Activated naive CD4-positive, alpha-beta T cell treated with anti-CD3 and anti-CD28 coated beads, Interleukin-2, amount 50 U/mL, for 24 hours (primary cell): ENCODE data around the gene SNORC.
"Not testable (repeated sequence)": the region's sequence is repeated elsewhere in the genome, so short reads cannot be mapped to it uniquely, and the experiment has no call there.

Experiments used
- H3K27ac Mint-ChIP-seq: one replicate; pipeline ENCODE4 v1.8.0; 2021; ENCODE audit warnings: mild to moderate bottlenecking, mixed read lengths
- H3K27me3 Mint-ChIP-seq: one replicate; pipeline ENCODE4 v1.8.0; 2021; ENCODE audit warnings: mixed read lengths
- H3K36me3 Mint-ChIP-seq: one replicate; pipeline ENCODE4 v1.8.0; 2021; ENCODE audit warnings: mixed read lengths
- H3K4me1 Mint-ChIP-seq: one replicate; pipeline ENCODE4 v1.8.0; 2021; ENCODE audit warnings: mixed read lengths
- H3K4me3 Mint-ChIP-seq: one replicate; pipeline ENCODE4 v1.8.0; 2021; ENCODE audit warnings: mild to moderate bottlenecking, mixed read lengths
- H3K9me3 Mint-ChIP-seq: one replicate; pipeline ENCODE4 v1.8.0; 2021; ENCODE audit warnings: mixed read lengths

The SNORC gene

GRCh38 chr2:232870018-232870765 is at the start of gene SNORC:
SNORC (plus strand) TSS chr2:232870264; CDS start chr2:232870342, 78 bp downstream.
- peaks cover 5% of the 10 kb centered on the region for H3K27me3 Mint-ChIP-seq
- no peaks in the 10 kb centered on the region for H3K36me3 Mint-ChIP-seq
- H3K4me3 Mint-ChIP-seq = no peak within 1 kb of the TSS
- no peaks in the 10 kb centered on the region for H3K4me1 Mint-ChIP-seq
- H3K9me3 Mint-ChIP-seq = no peaks in the 10 kb centered on the region
- no peak within 1 kb of the TSS for H3K27ac Mint-ChIP-seq

- Mint-ChIP-seq H3K27ac (no peak overlapping the region), H3K36me3 (peaks cover 28% of the 10 kb centered on the region)
Observed at GRCh38 chr2:232829988-232830387, 40.1 kb upstream of the SNORC start.

GRCh38 chr2:232831496-232831895 is 38.6 kb upstream of the SNORC start:
- Mint-ChIP-seq H3K36me3 (peaks cover 18% of the 10 kb centered on the region), H3K4me3 (no peak overlapping the region), H3K27me3 (no peaks in the 10 kb centered on the region), H3K9me3 (no peaks in the 10 kb centered on the region), H3K4me1 (peaks cover 9% of the 10 kb centered on the region), H3K27ac (no peak overlapping the region)

More at GRCh38 chr2:232829988-232830387, 40.1 kb upstream of the SNORC start:
- no peaks in the 10 kb centered on the region for H3K9me3 Mint-ChIP-seq
- no peaks in the 10 kb centered on the region for H3K27me3 Mint-ChIP-seq
- peaks cover 9% of the 10 kb centered on the region for H3K4me1 Mint-ChIP-seq
- no peak overlapping the region for H3K4me3 Mint-ChIP-seq

DNA sequence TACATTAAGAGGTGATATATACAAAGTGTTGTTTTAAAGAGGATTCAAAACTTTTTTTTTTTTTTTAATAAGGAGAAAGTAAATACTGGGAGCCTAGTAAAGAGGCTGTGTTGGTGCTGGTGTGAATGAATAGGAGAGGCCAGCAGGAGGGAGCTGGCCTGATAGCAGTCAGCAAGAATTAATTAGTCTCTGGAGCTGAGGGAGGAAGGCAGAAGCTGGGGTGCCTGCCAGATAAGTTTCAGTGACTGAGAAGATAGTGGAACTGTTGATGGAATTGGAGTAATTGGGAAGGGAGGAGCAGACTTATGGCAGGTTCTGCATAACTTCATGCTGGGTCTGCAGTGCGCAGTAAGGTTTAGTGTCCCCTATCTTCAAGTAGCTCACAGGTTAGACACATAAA is 36.2 kb upstream of the SNORC start:
- peaks cover 25% of the 10 kb centered on the region for H3K4me1 Mint-ChIP-seq
- H3K27ac Mint-ChIP-seq = peak overlapping the region; percentile 12
- no peaks in the 10 kb centered on the region for H3K27me3 Mint-ChIP-seq
- H3K4me3 Mint-ChIP-seq = no peak overlapping the region
- H3K9me3 Mint-ChIP-seq = no peaks in the 10 kb centered on the region
- H3K36me3 Mint-ChIP-seq = peaks cover 18% of the 10 kb centered on the region

- Mint-ChIP-seq H3K27me3 (no peaks in the 10 kb centered on the region), H3K36me3 (peaks cover 16% of the 10 kb centered on the region), H3K4me3 (no peak overlapping the region), H3K27ac (peak overlapping the region; percentile 5), H3K9me3 (no peaks in the 10 kb centered on the region), H3K4me1 (peaks cover 33% of the 10 kb centered on the region)
Observed at GRCh38 chr2:232835687-232836208, 34.3 kb upstream of the SNORC start.

- Mint-ChIP-seq H3K9me3 (no peaks in the 10 kb centered on the region), H3K27me3 (no peaks in the 10 kb centered on the region), H3K27ac (peak overlapping the region; percentile 12), H3K4me1 (peaks cover 31% of the 10 kb centered on the region), H3K36me3 (peaks cover 15% of the 10 kb centered on the region), H3K4me3 (no peak overlapping the region)
Observed at GRCh38 chr2:232836934-232837333, 33.1 kb upstream of the SNORC start.

DNA sequence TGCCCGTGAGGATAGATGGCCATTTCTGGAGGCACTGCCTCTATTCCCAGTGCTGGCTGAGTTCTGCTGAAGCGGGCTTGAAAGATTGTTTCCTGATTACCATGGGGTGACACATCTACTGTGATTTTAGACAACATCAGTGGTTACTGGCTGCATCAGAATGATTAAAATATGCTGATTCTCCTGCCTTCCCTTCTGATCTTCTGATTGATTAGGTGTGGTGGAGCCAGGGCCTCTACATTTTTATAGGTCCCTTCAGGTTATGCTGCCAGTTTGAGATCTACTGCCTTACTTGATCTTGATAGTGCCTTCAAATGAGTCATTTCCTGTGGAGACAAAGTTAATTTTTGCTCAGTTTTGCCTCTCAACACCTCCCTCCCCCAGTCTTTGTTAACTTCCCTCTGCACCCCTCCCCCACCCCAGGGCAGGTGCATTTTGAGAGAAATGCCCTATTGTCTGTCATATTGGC is 31.6 kb upstream of the SNORC start:
- Mint-ChIP-seq H3K27ac (peak overlapping the region; percentile 87), H3K9me3 (no peaks in the 10 kb centered on the region), H3K4me1 (peaks cover 28% of the 10 kb centered on the region), H3K27me3 (no peaks in the 10 kb centered on the region), H3K36me3 (peaks cover 14% of the 10 kb centered on the region), H3K4me3 (peak overlapping the region; percentile 49)

GRCh38 chr2:232839411-232840079 is 30.5 kb upstream of the SNORC start:
- Mint-ChIP-seq H3K9me3 (no peaks in the 10 kb centered on the region), H3K4me3 (no peak overlapping the region), H3K27ac (peak overlapping the region; percentile 20), H3K36me3 (peaks cover 14% of the 10 kb centered on the region), H3K27me3 (no peaks in the 10 kb centered on the region), H3K4me1 (peaks cover 28% of the 10 kb centered on the region)

DNA sequence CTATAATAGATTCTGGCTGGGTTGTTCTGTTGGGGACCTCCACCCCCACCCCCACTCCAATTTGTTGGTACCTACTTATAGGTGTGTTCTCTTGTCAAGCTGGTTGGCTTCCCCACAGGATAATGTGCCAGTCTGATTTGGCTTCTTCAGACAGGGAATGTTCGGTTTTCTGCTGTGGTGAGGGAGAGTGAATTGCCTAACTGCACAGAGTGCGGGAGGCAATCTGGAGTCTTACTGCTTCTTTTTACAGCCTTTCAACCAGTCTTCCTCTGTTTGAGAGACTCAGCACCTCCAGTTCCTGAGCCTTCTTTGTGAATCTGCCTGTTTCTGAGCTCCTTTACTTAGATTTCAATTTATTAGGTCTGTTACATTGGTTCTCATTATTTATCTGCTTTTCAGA is 27.4 kb upstream of the SNORC start:
- no peaks in the 10 kb centered on the region for H3K9me3 Mint-ChIP-seq
- peaks cover 18% of the 10 kb centered on the region for H3K36me3 Mint-ChIP-seq

DNA sequence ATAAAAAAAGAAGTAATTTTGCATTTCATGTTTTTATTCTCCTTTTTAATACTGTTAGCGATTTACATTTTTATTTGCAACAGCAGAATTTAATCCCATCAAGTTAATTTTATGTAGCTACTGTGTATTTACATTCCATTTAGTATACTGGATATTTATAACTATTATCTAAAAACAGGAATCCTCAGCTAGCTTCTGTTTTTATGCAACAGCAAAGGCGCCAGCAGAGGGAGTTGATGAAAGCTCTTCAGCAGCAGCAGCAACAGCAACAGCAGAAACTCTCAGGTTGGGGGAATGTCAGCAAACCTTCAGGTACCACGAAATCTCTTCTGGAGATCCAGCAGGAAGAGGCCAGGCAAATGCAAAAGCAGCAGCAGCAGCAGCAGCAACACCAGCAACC is 26.2 kb upstream of the SNORC start:
- H3K36me3 Mint-ChIP-seq = peaks cover 16% of the 10 kb centered on the region
- H3K27me3 Mint-ChIP-seq = no peaks in the 10 kb centered on the region
- H3K4me3 Mint-ChIP-seq = no peak overlapping the region
- no peaks in the 10 kb centered on the region for H3K9me3 Mint-ChIP-seq
- no peak overlapping the region for H3K27ac Mint-ChIP-seq
- peaks cover 7% of the 10 kb centered on the region for H3K4me1 Mint-ChIP-seq

More for the DNA sequence above, 27.4 kb upstream of the SNORC start:
- Mint-ChIP-seq H3K4me3 (no peak overlapping the region), H3K4me1 (peaks cover 19% of the 10 kb centered on the region), H3K27me3 (no peaks in the 10 kb centered on the region), H3K27ac (no peak overlapping the region)

DNA sequence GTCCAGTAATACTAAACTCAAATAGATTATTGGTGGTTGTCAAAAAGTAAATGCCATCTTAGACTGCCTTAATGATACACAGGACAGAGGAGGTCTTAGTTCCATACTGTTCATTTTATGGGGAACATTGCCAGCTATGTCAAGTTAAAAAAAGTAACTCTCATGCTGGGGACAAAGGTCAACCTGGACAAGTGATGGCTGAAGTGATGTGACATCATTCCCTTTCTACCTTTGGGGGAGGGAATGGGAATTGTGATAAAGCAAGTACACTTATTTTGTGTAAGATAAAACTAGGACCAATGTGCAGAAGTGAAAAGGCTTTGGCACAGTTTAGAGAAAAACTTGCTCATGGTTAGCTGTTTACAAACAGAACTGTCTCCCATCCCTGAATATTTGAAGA is 24.0 kb upstream of the SNORC start:
- no peaks in the 10 kb centered on the region for H3K27me3 Mint-ChIP-seq
- H3K4me3 Mint-ChIP-seq = no peak overlapping the region
- H3K9me3 Mint-ChIP-seq = no peaks in the 10 kb centered on the region
- H3K36me3 Mint-ChIP-seq = peaks cover 15% of the 10 kb centered on the region
- H3K27ac Mint-ChIP-seq = no peak overlapping the region
- no peaks in the 10 kb centered on the region for H3K4me1 Mint-ChIP-seq

- no peak overlapping the region for H3K27ac Mint-ChIP-seq
- peaks cover 3% of the 10 kb centered on the region for H3K4me1 Mint-ChIP-seq
- H3K36me3 Mint-ChIP-seq = peaks cover 9% of the 10 kb centered on the region
- no peaks in the 10 kb centered on the region for H3K27me3 Mint-ChIP-seq
- H3K4me3 Mint-ChIP-seq = no peak overlapping the region
- H3K9me3 Mint-ChIP-seq = no peaks in the 10 kb centered on the region
Observed at GRCh38 chr2:232850039-232850438, 20.0 kb upstream of the SNORC start.

DNA sequence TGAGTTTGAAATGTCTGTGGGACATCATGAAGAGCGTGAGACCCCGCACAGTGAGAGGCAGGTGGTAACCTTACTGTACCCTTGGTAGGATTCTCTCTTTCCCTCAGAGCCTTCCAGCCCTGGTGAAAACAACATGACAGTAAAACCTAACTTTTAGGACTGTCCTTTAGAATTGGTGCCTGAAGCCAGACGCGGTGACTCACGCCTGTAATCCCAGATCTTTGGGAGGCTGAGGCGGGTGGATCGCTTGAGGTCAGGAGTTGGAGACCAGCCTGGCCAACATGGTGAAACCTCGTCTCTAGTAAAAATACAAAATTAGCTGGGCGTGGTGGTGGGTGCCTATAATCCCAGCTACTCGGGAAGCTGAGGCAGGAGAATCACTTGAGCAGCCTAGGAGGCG is 18.0 kb upstream of the SNORC start:
- not testable (repeated sequence) for H3K36me3 Mint-ChIP-seq, H3K9me3 Mint-ChIP-seq, H3K4me1 Mint-ChIP-seq, H3K27me3 Mint-ChIP-seq, H3K4me3 Mint-ChIP-seq
- peak overlapping the region; percentile 30 for H3K27ac Mint-ChIP-seq

DNA sequence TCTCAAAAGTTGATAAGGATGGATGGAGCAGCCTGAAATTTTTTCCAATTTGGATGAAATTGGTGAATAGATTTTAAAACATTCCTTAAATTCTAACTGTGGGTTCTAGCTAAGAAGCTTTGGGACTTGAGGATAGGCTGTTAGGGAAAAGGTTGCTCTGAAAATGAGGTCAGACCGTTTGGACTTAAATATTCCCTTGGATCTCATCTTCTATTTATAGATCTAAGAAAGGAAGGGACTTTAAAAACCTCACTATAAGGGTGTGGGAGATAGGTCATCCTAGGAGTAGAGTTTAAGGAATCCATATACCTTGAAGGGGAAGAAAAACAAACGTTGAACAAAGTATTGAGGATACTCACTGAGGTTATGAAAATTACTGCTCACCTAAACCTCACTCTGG is 17.4 kb upstream of the SNORC start:
- no peaks in the 10 kb centered on the region for H3K27me3 Mint-ChIP-seq
- no peak overlapping the region for H3K27ac Mint-ChIP-seq
- peaks cover 5% of the 10 kb centered on the region for H3K36me3 Mint-ChIP-seq
- no peaks in the 10 kb centered on the region for H3K9me3 Mint-ChIP-seq
- no peak overlapping the region for H3K4me3 Mint-ChIP-seq
- peaks cover 3% of the 10 kb centered on the region for H3K4me1 Mint-ChIP-seq

DNA sequence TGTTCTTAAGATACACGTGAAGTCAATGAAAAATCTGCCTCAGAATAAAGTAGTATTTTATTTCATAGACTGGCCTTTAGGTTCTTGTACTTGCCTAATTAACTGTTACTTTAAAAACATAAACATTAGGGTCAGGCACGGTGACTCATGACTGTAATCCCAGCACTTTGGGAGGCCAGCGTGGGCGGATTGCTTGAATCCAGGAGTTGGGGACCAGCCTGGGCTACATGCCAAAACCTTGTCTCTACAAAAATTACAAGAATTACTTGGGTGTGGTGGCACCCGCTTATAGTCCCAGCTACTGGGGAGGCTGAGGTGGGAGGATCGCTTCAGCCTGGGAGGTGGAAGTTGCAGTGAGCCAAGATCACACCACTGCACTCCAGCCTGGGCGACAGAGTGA is 16.0 kb upstream of the SNORC start:
- H3K27me3 Mint-ChIP-seq = no peaks in the 10 kb centered on the region
- no peaks in the 10 kb centered on the region for H3K9me3 Mint-ChIP-seq
- peaks cover 6% of the 10 kb centered on the region for H3K36me3 Mint-ChIP-seq
- no peak overlapping the region for H3K4me3 Mint-ChIP-seq
- no peak overlapping the region for H3K27ac Mint-ChIP-seq
- H3K4me1 Mint-ChIP-seq = peaks cover 3% of the 10 kb centered on the region

DNA sequence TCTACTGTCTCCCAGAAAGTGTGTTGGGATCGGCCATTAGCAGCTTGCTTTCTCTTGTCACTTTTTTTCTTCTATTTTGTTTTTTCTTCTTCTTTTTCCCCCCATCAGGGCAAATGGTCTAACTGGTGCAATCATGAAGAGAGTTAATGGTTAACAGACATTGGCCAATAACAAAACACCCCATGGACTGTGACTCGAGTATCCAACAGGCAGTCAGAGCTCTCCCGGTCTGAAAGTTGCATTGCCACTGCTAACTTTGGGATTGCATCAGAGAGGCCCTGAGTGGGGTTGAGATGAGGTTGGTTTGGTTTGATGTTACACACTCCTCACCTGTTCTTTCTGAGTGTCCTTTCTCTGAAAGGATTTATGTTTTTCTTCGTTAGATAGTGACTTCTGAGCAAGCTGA is 12.9 kb upstream of the SNORC start:
- Mint-ChIP-seq H3K9me3 (no peaks in the 10 kb centered on the region), H3K27me3 (no peaks in the 10 kb centered on the region), H3K36me3 (peaks cover 2% of the 10 kb centered on the region), H3K4me1 (peaks cover 3% of the 10 kb centered on the region), H3K27ac (no peak overlapping the region), H3K4me3 (no peak overlapping the region)
